GM08714 (cell line): Measurements from ENCODE around the gene AKAP11.

Experiments
- H3K4me3 ChIP-seq: fragments of 200-500 bp; sonication (Bioruptor generic); 2 replicates; pipeline ENCODE4 v1.5.1; 2014; ENCODE audit warnings: mild to moderate bottlenecking, low read length, inconsistent platforms
- ZNF274 ChIP-seq: IDR thresholded peaks from 2 replicates; pipeline ENCODE4 v1.6.1; 2012; ENCODE audit warnings: mild to moderate bottlenecking, low read depth, low read length

AKAP11 gene

DNA sequence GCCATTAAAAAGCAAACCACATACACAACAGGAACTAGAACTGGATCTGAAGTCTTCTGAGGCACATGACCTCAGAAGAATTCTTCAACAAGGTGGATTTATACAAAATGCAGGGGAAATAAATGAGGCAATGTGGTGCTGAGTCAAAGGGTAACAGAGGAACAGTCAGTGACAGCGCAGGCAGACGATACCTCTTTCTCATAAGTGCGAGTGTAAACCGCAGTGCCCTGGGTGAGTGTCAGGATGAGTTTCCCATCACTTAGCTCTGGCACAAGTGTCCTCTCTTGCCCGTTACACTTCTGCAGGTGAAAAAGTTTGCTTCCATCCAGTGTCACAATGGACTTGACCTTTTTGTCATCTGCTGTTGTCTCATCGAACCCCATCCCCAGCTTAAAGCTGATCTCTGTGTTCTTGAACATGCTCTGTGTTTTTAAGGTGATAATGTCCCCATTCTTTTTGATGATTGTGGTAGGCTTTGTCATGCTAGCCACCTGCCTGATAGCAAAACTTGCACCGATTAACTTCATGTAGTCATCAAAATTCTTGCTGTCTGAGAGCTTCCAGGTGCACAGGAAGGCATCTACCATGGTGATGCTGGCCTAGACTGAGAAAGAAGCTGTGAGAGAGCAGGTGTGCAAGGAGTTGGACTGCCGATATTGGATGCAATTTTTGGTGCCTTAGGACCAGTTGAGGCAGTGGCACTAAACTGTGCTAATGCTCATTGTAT, 97.3 kb downstream of the AKAP11 start:
- no peak for TF ChIP-seq ZNF274
- no peak overlapping the region for H3K4me3 ChIP-seq

DNA sequence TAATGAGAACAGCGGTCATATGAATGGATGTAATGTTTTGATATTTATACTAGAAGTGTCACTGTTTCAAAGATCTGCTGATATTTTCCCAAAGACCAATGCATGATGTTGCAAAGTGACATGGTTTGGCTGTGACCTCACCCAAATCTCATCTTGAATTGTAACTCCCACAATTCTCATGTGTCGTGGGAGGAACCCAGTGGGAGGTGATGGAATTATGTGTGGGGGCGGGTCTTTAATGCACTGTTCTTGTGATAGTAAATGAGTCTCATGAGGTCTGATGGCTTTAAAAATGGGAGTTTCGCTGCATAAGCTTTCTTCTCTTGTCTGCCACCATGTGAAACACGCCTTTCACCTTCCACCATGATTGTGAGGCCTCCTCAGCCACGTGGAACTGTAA, 98.3 kb downstream of the AKAP11 start:
- TF ChIP-seq ZNF274: no peak
- no peak overlapping the region for H3K4me3 ChIP-seq
